SU-DHL-6 (cell line): ENCODE results near the gene NSMF.

ENCODE experiments used
- H2AFZ ChIP-seq: fragments of 200-600 bp; sonication (generic); 2 replicates; pipeline ENCODE4 v1.6.1; 2014; ENCODE audit warnings: low read depth, mild to moderate bottlenecking, moderate library complexity, mixed read lengths, antibody characterized with exemption, low read length; ENCODE audit not compliant: severe bottlenecking
- H3F3A ChIP-seq: fragments of 200-600 bp; shearing (Covaris generic); 2 replicates; pipeline ENCODE4 v1.6.0; 2016; ENCODE audit warnings: antibody characterized with exemption, mild to moderate bottlenecking; ENCODE audit not compliant: insufficient read depth
- H3K27ac ChIP-seq: fragments of 200-600 bp; sonication (generic); 2 replicates; pipeline ENCODE4 v1.5.1; 2016; ENCODE audit warnings: low read depth, mild to moderate bottlenecking, low read length, moderate library complexity, mixed read lengths
- H3K27me3 ChIP-seq: fragments of 200-600 bp; sonication (generic), shearing (Covaris generic); 2 replicates; pipeline ENCODE4 v1.6.0; 2014; ENCODE audit warnings: mild to moderate bottlenecking, low read length
- H3K36me3 ChIP-seq: fragments of 200-600 bp; sonication (generic); 2 replicates; pipeline ENCODE4 v1.6.1; 2014; ENCODE audit warnings: mild to moderate bottlenecking, low read length, mixed read lengths
- H3K4me2 ChIP-seq: fragments of 300-600, 200-600 bp; shearing (Covaris generic), sonication (generic); 2 replicates; pipeline ENCODE4 v1.6.0; 2014; ENCODE audit warnings: low read length, low read depth, mild to moderate bottlenecking; ENCODE audit not compliant: poor library complexity, severe bottlenecking
- H3K4me3 ChIP-seq: fragments of 200-600 bp; sonication (generic); 2 replicates; pipeline ENCODE4 v1.5.1; 2014; ENCODE audit warnings: antibody characterized with exemption, low read length, mild to moderate bottlenecking, mixed read lengths; ENCODE audit not compliant: insufficient read depth, poor library complexity, severe bottlenecking
- H3K79me2 ChIP-seq: fragments of 200-600 bp; sonication (generic); 2 replicates; pipeline ENCODE4 v1.6.1; 2014; ENCODE audit warnings: mild to moderate bottlenecking, low read length, moderate library complexity; ENCODE audit not compliant: insufficient read depth
- H3K9ac ChIP-seq: fragments of 200-600 bp; sonication (generic); 2 replicates; pipeline ENCODE4 v1.7.0; 2014; ENCODE audit warnings: mild to moderate bottlenecking, low read length
- H3K9me2 ChIP-seq: fragments of 200-600 bp; sonication (generic); replicated peaks from 2 replicates; pipeline ENCODE4 v1.6.1; 2014; ENCODE audit warnings: low read length; ENCODE audit not compliant: insufficient read depth
- H3K9me3 ChIP-seq: fragments of 200-600 bp; sonication (generic); 2 replicates; pipeline ENCODE4 v1.6.1; 2014; ENCODE audit warnings: low read length, mixed read lengths; ENCODE audit not compliant: insufficient read depth
- H4K20me1 ChIP-seq: fragments of 200-600 bp; sonication (generic); 2 replicates; pipeline ENCODE4 v1.6.1; 2014; ENCODE audit warnings: low read depth, mild to moderate bottlenecking, antibody characterized with exemption, low read length, moderate library complexity, mixed read lengths
- CTCF ChIP-seq: fragments of 200-600 bp; sonication (generic); IDR thresholded peaks from one replicate; pipeline ENCODE4 v1.5.1; 2017; ENCODE audit warnings: antibody characterized with exemption, mild to moderate bottlenecking, low read length, moderate library complexity; ENCODE audit not compliant: insufficient read depth, poor library complexity, severe bottlenecking
- EZH2phosphoT487 ChIP-seq: fragments of 200-600 bp; sonication (generic), shearing (Covaris generic); conservative IDR thresholded peaks from 2 replicates; pipeline ENCODE4 v1.6.1; 2018; ENCODE audit warnings: mild to moderate bottlenecking, antibody characterized with exemption, low read length, moderate library complexity, mixed read lengths

Gene NSMF

GRCh38 chr9:137436761-137437600 lies 22.2 kb downstream of the NSMF start:
- no peak overlapping the region for H3K4me3 ChIP-seq
- no peak overlapping the region for H3K9ac ChIP-seq
- no peaks in the 10 kb centered on the region for H4K20me1 ChIP-seq
- no peaks in the 10 kb centered on the region for H3K79me2 ChIP-seq
- H3K4me2 ChIP-seq: no peak overlapping the region
- no peaks in the 10 kb centered on the region for H3K9me2 ChIP-seq
- no peaks in the 10 kb centered on the region for H3K27me3 ChIP-seq
- H3K27ac ChIP-seq: no peak overlapping the region
- TF ChIP-seq EZH2phosphoT487 (no peak), CTCF (no peak)
- no peaks in the 10 kb centered on the region for H3K36me3 ChIP-seq
- H3K9me3 ChIP-seq: no peaks in the 10 kb centered on the region
- H3F3A ChIP-seq: peaks cover 2% of the 10 kb centered on the region
- H2AFZ ChIP-seq: no peak overlapping the region

GRCh38 chr9:137435980-137436760 lies 23.0 kb downstream of the NSMF start:
- no peak overlapping the region for H3K9ac ChIP-seq
- peak overlapping the region; percentile 46 for H3K27ac ChIP-seq
- no peaks in the 10 kb centered on the region for H3F3A ChIP-seq
- TF ChIP-seq EZH2phosphoT487 (no peak), CTCF (no peak)
- H3K36me3 ChIP-seq: no peaks in the 10 kb centered on the region
- H3K9me2 ChIP-seq: no peaks in the 10 kb centered on the region
- H4K20me1 ChIP-seq: no peaks in the 10 kb centered on the region
- no peak overlapping the region for H3K4me2 ChIP-seq
- no peak overlapping the region for H2AFZ ChIP-seq
- H3K4me3 ChIP-seq: no peak overlapping the region
- H3K27me3 ChIP-seq: no peaks in the 10 kb centered on the region
- H3K79me2 ChIP-seq: no peaks in the 10 kb centered on the region
- no peaks in the 10 kb centered on the region for H3K9me3 ChIP-seq

GRCh38 chr9:137435381-137435891 lies 23.7 kb downstream of the NSMF start:
- Histone ChIP-seq H3K9me2 (no peaks in the 10 kb centered on the region), H3K9me3 (no peaks in the 10 kb centered on the region), H3K9ac (no peak overlapping the region), H3K27me3 (no peaks in the 10 kb centered on the region), H3K4me2 (no peak overlapping the region), H3F3A (no peaks in the 10 kb centered on the region), H3K4me3 (no peak overlapping the region), H3K27ac (peak overlapping the region; percentile 46), H3K79me2 (no peaks in the 10 kb centered on the region), H2AFZ (no peak overlapping the region), H3K36me3 (no peaks in the 10 kb centered on the region), H4K20me1 (no peaks in the 10 kb centered on the region)
- TF ChIP-seq EZH2phosphoT487 (no peak), CTCF (no peak)
